HG03097 (cell line): ENCODE results near the gene MRPL44.
"Not testable (repeated sequence)": the region's sequence is repeated elsewhere in the genome, so short reads cannot be mapped to it uniquely, and the experiment has no call there.

Experiments
- ATAC-seq: cut with Tn5 transposase; IDR thresholded peaks from one replicate; pipeline ENCODE4 v1.9.1; 2021; ENCODE audit not compliant: unreplicated experiment, low FRiP score

MRPL44 gene

GRCh38 chr2:223999862-224000261, 42.6 kb downstream of the MRPL44 start:
- no peak for ATAC-seq

- not testable (repeated sequence) for ATAC-seq
Observed at GRCh38 chr2:224000662-224001061, 43.4 kb downstream of the MRPL44 start.

- ATAC-seq: no peak
Observed at GRCh38 chr2:224004105-224004695, 46.9 kb downstream of the MRPL44 start.

GRCh38 chr2:224008702-224009261, 51.5 kb downstream of the MRPL44 start:
- ATAC-seq: no peak

GRCh38 chr2:224009605-224010315, 52.5 kb downstream of the MRPL44 start:
- ATAC-seq: no peak

- no peak for ATAC-seq
Observed at GRCh38 chr2:224011837-224012236, 54.6 kb downstream of the MRPL44 start.

- ATAC-seq: no peak
Observed at GRCh38 chr2:224014336-224014735, 57.1 kb downstream of the MRPL44 start.

GRCh38 chr2:224016963-224017362, 59.7 kb downstream of the MRPL44 start:
- ATAC-seq: no peak
